ENCODE measurements around the gene PURA.

Gene PURA

GRCh38 chr5:140084541-140084940 lies 29.4 kb upstream of the PURA start:
- no peak for TF ChIP-seq CTCF (IDR thresholded peaks at IDR 0.05)

DNA sequence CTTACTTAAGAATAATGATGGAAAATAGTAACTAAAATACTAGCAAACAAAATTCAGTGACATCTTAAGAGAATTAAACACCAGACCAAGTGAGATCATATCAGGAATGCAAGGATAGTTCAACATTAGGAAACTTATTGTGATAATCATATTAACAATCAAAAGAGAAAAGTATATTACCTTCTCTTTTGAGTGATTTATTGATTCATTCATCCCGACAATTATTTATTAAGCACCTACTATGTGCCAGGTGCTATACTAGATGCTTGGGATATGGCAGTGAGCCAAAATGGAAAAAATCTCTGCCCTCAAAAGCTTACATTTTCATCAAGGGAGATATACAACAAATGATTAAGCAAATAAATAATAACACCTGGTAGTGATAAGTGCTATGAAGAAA lies 23.7 kb upstream of the PURA start:
- TF ChIP-seq CTCF (IDR thresholded peaks at IDR 0.05): no peak

- no peak for TF ChIP-seq CTCF (IDR thresholded peaks at IDR 0.05)
Measured at GRCh38 chr5:140093179-140093578, 20.7 kb upstream of the PURA start.

DNA sequence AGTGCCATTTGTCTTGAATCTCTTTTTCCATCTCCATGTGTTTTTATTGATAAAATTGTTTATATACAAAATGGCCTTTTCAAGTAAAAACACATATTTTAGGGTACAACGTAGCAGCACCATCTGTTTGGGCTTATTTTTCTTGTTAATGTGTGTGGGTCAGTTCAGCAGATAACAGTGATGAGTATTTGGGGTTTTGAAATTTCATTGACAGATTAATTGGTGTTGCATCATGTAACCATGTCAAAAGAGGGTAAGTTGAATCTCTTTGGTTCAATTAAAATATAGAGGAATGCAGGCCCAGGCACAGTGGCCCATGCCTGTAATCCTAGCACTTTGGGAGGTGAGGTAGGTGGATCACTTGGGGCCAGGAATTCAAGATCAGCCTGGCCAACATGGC lies 20.0 kb upstream of the PURA start:
- no peak for TF ChIP-seq CTCF (IDR thresholded peaks at IDR 0.05)

DNA sequence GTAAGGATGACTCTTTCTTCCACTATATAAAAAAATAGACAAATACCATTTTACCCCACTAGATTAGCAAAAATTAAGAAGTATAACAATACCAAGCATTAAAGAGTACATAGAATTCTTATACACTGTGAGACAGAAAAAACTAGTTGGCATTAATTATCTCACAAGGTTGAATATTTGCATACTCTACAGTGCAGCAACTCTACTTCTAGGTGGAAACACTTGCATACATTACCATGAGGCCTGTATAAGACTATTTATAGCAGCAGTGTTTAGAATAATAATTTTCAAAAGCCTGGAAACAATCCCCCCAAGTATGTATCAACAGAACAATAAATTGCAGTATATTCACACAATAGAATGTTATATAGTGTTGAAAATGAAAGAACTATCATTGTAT lies 19.0 kb upstream of the PURA start:
- no peak for TF ChIP-seq CTCF (IDR thresholded peaks at IDR 0.05)

DNA sequence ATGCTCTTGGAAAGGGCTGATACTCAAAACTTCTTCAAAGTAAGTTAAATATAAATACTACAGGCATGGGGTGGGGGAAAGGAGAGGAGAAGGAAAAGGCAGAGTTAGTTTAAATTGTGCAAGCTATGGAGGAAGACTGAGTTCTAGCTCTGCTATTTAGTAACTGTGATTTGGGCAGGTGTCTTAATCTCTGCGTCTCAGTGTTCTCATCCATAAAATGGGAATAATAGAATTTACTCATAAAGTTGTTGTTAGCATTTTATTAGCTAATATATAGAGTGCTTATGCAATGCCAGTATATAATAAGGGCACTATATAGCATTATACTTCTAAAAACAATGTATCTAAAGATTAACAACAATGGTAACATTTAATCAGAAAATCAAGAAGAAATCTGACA lies 12.7 kb upstream of the PURA start:
- no peak for TF ChIP-seq CTCF (IDR thresholded peaks at IDR 0.05)

DNA sequence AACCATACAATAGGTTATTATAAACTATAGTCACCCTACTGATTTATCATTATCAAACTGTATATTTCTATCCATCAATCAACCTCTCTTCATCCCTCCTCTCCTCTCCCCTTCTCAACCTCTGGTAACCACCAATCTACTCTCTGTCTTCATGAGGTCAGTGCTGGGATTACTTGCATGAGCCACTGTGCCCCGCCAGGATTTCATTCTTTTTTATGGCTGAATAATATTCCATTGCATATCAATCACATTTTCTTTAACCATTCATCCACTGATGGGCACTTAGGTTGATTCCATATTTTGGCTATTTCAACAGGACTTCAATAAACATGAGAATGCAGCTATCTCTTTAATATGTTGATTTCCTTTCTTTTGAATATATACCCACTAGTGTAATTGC lies 10.8 kb upstream of the PURA start:
- no peak for TF ChIP-seq CTCF (IDR thresholded peaks at IDR 0.05)

DNA sequence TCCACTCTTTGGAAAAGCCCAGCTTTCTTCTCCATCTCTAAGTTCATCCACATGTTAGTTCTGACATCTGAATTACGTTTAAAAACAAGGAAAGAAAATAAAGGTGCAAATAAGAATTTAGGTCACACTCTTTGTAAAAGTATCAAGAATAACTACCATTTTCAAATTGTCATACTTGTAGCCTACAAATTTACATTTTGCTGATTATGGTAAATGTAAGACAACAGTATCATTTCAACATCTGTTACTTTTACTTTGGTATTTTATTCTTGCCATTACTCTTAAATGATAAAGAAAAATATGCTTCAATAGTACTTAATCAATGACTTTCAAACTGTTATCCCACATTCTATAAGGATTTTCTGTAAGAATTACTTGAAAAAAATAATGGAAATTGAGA lies 9.8 kb upstream of the PURA start:
- TF ChIP-seq CTCF (IDR thresholded peaks at IDR 0.05): no peak
